Hindlimb muscle (tissue), 1 donor: ENCODE measurements around the gene ANKRD29. TPM values are rescaled to one million over a fixed set of nuclear protein-coding genes. Genes with fewer than 3 reads are reported as not detected.

Experiments
- DNase-seq: peaks from one replicate; pipeline ENCODE4 v3.0.0-alpha.2; 2013
- polyA plus RNA-seq: library from polyadenylated mRNA; unstranded; fragments of 120-200 nt; gene quantifications from one replicate; pipeline ENCODE4 v1.2.1, GENCODE V29; 2013; ENCODE audit not compliant: insufficient read length

Gene ANKRD29, protein sequence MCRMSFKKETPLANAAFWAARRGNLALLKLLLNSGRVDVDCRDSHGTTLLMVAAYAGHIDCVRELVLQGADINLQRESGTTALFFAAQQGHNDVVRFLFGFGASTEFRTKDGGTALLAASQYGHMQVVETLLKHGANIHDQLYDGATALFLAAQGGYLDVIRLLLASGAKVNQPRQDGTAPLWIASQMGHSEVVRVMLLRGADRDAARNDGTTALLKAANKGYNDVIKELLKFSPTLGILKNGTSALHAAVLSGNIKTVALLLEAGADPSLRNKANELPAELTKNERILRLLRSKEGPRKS
- polyA plus RNA-seq, result 5.1 TPM

DNA sequence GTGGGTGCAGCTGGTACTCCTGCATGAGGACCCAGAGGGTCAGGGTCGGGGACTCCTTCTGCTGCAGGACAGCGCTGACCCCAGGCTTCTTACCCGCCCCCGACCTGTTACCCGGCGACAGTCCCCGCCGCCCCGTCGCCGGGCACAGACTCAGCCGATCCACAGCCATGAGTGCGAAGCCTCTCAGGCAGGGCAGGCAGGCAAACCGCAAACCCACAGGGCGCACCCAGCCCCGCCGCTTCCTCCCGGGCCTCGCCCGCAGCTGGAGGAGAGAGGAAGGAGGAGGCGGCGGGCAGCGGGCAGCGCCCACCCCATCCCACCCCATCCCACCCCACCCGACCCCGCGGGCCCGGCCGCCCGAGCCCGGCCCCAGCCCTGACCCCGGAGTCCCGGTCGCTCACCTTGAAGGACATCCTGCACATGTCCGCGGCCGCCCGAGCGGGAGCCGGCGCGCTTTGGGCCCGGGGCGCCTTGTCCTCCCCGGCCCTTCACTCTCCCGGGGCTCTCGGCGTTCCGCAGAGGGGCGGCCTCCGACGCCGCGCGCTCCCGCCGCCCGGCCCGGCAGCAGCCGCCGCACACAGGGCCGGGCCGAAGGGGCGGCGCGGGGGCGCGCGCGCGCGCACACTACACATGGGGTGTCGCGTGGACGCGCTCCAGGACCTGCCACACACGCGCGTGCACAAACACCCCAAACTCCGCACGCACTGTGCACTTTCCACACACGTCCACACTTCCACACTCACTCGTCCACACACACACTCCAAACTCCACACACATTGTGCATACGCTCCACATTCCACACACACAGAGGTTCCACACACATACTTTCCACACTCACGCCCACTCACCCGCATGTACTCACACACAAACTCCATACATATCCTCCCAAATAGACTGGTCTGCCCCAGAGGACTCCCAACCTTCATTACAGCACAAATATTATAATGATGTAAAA, at the start of gene ANKRD29:
TSS of gene ANKRD29 (minus strand) at position 603 of the 955 bp plus-strand sequence. CDS start at position 422, 181 bp downstream.
- DNase-seq, result peak; percentile 52

DNA sequence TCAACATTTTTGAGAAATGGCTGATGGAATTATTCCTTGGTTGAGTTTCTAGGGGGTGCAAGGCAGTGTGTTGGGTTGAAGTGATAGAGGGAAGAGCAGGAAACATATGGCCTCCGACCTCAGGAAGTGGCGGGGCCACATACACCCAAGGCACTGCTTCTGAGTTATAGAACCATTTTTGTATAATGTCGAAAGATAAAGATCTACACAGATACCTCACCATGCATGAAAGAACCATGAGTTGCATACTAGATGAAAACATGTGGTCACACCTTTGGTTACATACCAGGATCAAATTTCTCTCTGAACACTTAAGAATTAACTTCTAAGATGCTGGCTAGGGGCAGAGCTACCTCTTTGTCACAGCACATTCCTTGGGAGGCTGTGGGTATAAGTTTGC, 49.7 kb upstream of the ANKRD29 start:
- no peak for DNase-seq

DNA sequence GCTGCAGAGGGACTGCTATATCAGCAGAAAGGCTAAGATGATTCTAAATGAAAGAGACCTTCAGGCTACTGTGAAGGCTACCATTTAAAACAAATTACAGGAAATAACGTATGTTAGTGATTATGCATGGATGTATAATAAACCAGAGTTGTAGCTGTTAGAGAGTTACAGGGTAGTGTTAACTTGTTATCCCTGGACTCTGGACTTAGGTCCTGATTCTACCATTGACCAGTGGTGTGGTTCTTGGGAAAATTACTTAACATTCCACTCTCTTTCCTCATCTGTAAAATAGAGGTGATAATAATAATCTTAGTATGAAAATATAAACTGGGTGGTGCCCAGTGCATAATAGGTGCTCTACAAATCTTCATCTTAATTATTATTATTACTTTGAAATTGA, 48.7 kb upstream of the ANKRD29 start:
- DNase-seq, result no peak

DNA sequence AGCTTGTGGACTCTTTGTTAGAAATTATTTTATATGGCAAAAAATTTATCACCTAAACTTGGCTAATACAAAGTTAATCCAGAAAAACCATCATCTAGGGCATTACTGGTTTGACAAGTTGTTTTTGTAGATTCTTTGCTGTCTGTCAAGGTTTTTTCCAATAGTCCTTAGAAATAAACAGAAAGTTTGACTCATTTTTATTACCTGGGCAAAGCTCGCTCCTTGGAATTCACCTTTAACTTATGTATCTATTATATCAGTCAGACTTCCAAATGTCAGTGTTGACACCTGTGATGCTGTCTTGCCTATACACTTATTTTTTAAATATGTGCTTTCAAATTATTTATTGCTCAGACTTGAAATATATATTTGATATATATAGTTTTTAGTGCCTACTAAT, 48.2 kb upstream of the ANKRD29 start:
- no peak for DNase-seq

DNA sequence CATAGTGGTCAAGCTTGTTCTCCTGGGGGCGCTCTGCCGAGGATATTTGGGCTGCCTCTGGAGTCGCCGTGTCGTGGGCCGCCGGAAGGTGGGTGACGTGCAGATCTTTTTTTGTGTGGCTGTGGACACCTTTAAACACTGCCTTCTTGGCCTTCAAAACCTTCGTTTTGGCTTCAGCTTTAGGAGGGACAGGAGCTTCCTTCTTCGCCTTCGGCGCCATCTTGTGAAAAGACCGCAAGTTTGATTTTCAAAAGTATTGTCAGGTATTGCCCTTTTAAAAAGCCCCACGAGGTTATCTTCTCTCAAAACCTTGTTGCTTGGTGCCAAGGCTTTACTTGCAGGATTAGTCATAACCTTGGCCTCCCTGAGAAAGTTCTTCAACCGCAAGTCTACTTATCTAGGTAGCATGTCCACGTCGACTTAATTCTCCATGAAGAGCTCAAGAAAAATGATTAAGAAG, 47.4 kb upstream of the ANKRD29 start:
- no peak for DNase-seq

DNA sequence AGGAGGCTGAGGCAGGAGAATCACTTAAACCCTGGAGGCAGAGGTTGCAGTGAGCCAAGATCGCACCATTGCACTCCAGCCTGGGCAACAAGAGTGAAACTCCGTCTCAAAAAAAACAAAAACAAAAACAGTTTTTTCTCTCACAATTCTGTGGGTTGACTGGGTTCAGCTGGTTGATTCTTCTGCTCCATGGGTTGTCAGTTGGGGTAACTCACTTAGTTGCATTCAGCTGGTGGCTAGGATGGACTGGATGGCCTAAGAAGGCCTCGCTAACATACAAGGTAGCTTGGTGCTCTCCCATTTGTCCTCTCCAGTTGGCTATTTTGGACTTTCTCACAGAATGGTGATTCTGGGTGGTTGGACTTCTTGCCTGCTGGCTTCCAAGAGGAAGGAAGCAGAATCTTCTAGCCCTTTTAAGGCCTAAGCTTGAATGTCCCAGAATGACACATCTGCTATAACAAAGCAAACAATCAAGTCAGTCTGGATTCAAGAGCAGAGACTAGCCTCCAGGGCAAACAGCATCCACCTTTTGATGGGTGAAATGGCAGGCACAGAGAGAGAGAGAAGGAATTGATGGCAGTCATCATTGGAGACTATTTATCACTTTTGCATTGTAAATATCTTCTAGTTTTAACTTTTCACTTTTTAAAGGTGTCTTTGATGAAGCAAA, 44.4 kb upstream of the ANKRD29 start:
- DNase-seq, result no peak

DNA sequence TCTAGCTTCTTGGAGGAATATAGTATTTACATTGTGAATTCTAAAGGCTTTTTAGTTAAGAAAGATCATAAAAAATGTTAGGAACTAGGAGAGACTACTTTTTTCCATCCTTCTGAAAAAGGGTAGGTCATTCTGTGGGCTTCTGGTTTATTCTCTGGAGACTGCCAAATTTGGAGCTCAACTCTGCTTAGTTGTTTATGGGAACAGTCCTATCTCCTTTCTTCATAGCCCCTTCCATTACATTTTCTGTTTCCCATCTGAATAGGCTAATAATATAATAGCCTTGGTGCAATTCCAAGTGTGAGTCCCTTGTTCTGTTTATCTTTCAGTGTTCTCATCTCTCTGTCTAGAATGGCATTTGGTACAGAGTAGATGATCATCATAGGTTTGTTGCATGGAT, 42.1 kb upstream of the ANKRD29 start:
- no peak for DNase-seq

DNA sequence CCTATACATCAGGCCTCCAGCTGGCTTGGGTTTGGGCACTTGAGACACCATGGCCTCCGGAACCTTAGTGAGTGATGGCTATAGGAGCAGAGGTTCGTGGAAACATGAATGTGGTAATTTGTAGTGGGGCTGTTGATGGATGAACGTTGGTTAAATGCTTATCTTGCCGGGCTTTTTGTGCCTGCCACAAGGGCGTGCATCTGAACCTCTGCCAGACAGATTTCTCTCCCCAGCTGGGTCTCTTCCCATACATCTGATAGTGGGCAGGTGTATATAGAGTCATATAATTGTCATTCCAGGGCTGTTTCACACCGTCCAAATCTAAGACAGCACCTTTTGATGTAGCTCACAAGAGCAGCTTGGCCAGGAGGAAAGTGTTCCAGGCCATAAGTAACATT, 41.3 kb upstream of the ANKRD29 start:
- no peak for DNase-seq

DNA sequence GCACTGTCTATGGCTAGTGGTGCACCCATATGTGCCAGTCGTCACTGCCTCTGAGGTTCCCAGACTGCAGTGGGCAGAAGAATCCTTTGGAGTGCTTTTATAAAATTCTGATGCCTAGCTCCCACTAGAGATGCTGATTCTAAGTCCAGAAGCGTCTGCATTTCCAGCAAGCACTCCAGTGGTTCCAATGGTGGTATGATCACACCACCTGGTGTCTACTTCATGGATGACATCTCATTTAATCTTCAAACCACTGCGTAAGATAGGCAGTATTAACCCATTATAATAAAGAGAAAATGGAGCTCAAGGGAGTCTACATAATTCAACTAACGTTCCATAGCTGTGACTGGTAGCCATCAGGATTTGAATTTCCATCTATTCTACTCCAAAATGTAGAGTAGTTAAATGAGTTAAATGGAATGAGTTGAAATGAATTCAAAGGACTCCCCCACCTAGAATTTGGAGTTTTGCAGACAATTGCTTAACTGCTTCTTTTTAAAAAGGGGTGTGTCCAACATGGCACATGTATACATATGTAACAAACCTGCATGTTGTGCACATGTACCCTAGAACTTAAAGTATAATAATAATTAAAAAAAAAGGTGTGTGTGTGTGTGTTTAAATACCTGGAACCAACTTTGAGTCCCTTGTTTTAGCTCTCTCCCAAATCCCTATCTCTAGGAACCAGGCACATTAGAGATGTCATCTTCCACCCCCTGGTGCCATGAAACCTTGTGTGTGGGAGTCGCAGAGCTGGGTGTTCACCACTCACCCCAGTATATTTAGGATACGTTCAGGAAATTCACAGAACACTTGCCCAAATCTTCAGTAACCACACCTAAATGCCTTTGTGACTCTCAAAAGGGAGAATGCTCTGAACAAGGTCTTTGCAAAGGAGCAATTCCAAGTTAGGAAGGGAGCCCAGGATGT, 40.6 kb upstream of the ANKRD29 start:
- peak; percentile 29 for DNase-seq

DNA sequence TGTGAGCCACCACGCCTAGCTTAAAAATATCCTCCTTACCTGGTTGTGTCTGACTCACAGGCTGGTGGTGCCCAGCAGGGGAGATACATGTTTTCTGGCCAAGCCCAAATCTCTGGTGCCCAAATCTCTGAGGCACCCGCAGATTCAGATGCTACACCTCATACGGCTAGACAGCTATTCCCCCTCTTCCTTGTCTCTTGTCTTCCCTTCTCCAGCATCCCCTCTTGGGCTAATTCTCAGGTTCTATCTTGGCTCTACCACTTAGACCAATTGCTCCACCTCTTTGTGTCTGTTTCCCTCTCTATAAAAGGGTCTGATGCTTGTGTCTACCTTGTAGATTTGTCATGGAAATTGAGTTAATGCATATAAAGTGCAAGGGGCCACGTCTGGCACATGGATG, 39.9 kb upstream of the ANKRD29 start:
- no peak for DNase-seq

DNA sequence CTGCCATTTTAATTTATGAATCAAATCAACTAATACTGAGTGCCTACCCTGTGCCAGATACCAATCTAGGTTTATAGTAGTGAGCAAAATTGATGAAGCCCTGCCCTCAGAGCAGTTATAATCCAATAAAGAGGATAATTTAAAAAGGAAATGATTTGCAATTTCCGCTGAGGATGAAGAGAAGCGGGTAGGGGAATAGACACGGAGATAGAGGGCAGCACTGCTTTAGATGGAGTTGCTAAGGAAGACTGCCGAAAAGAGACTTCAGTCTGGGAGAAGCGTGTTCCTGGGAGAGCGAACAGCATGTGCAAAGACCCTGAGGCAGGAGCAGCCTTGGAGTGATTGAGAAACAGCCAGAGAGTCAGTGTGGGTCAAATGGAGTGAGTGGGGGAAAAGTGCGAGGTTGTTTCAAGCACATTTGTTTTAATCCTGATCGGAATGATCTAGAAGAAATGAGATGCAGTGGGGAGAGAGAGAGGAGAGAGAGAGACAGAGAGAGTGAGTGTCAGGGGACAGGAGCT, 38.9 kb upstream of the ANKRD29 start:
- DNase-seq, result no peak

DNA sequence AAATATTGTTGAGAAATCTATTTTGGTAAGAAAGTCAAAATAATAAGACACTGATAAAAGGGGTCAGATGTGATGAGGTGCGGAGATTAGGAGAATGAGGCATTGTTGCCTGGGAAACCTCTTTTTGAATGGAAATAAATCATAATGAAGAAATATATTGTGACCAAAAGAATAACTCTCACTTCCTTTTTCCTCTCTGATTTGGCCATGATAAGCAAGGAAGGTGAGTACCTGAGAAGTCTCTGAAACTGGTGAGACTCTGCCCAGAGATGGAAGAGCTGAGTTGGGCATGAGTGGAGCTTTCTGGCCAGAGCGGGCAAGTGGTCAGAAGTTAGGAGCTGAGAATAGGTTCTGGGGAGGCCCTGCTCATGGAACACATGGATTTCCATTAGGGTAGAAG, 38.3 kb upstream of the ANKRD29 start:
- no peak for DNase-seq

DNA sequence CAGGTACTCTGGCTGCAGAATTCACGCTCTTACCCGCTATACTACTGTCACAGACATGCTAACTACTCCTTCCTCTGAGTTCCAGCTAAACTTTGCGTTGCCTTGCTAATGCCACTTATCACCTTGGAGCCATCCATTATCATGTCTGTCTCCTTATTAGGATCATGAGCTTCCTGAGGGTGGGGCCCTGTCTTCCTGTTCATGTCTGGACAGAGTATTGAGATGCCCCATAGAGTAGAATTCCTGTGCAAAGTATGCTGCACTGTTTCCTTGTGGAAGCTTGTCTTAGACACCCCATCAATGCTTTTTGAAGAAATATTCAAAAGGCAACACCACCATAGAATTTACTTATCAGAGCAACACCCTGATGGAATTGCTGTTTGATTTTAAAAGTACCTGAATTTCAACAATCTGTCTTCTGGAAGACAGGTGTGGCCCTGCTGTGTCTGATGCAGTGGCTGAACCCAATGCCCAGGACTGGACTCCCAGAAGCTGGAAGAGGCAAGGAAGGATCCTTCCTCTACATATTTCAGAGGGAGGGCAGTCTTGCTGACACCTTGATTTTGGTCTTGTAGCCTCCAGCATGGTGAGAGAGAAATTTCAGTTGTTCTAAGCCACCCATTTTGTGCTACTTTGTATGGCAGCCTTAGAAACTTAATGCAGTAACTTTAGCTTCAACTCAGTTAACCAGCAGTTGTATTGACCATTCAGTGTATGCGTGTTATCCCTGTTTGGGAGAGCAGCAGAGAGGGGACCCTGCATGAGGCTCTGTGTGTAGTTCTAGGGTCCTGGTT, 32.1 kb upstream of the ANKRD29 start:
- no peak for DNase-seq

DNA sequence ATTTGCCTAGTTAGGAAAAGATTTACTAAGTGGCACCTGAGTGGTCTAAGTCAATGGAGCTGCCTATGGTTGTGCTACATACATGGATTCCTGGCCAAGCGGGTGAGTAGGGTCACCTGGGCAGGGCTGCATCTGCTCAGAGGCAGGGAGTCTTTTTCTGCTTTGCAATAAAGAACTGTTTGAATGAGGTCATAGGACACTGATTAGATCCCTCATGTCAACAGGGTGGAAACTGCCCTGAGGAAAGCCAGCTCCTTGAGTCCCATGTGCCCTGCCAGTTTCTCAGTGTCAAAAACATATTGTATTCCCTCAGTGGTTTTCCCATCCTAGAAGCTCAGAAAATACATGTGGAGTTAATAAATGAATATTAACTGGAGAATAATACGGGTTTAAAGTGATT, 31.1 kb upstream of the ANKRD29 start:
- DNase-seq, result no peak

DNA sequence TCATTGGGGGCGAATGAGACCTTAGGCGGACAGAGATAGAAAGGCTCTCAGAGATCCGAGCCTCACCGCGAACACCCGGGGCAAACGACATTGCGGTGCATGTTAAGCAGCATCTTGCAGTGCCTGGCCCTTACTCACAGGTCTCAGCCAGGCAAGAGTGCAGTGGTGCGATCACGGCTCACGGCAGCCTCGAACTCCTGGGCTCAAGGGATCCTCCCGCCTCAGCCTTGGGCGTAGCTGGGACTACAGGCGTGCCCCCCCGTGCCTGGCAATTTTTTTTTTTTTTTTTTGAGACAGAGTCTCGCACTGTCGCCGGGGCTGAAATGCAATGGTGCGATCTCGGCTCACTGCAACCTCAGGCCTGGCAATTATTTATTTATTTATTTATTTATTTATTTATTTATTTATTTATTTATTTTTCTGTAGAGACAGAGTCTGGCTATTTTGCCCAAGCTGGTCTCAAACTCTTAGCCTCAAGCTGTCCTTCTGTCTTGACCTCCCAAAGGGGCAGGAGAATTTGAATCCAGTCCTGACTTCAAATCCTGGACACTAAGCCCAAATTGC, 27.9 kb upstream of the ANKRD29 start:
- DNase-seq, result peak; percentile 6

DNA sequence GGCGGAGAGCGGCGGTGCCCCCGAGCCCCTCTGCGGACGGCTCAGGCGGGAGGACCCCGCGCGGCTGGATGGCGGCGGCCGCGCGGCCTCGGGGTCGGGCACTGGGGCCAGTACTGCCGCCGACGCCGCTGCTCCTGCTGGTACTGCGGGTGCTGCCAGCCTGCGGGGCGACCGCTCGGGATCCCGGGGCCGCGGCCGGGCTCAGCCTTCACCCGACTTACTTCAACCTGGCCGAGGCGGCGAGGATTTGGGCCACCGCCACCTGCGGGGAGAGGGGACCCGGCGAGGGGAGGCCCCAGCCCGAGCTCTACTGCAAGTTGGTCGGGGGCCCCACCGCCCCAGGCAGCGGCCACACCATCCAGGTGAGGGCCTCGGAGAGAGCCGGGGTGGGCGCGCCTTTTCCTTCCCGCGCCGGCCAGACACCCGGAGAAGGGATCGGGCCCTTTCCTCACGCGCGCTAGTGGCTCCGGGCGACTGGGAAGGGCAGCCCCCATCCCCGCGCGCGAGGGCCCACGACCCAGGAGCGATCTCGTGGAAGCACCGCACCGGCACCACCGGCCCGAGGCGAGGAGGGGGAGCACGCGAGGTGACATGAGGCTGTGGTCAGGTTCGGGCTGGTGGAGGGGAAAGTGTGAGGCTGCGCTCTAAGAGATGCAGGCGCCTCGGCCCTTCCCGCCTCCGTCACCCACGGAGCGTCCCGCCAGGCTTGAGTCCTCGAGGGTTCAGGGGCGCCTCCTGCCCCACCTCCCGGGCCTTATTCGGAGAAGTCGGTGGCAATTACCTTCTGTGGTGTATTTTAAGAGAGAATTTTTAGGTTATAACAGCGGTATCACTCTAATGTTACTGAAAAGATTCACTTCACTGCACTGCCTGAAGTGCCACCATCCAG, 27.1 kb upstream of the ANKRD29 start:
- DNase-seq, result peak; percentile 10

DNA sequence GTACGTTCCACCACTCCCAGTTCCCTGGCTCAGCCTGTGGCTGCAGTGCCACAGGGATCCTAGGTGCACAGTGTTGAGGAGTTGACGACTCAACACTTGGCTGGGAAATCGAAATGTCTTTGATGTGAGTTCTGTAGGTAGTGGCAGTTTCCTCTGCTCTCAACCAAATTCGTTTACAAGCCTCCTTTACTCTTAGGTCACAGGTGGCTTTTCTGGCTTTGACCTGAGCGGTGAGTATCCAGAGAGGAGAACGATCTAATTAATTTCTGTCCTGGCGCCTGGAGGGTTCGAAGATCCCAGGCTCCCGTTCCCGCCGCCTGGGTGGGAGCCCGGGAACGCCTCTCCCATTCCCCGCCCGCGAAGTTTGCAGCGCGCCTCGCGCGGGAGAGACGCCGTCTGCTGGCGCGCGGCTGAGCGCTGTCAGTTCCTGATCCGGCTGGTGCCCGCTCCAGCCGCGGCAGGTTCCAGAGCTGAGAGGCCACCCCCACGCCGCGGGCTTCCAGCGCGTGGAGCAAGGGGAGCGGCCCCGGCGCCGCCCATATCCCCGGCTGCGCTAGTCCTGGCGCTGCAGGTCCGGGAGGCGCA, 26.4 kb upstream of the ANKRD29 start, which contains the start of gene LAMA3:
TSS of gene LAMA3 (plus strand) at position 423 of the 585 bp plus-strand sequence. CDS start 231 bp downstream, outside the sequence.
- DNase-seq, result peak; percentile 58

DNA sequence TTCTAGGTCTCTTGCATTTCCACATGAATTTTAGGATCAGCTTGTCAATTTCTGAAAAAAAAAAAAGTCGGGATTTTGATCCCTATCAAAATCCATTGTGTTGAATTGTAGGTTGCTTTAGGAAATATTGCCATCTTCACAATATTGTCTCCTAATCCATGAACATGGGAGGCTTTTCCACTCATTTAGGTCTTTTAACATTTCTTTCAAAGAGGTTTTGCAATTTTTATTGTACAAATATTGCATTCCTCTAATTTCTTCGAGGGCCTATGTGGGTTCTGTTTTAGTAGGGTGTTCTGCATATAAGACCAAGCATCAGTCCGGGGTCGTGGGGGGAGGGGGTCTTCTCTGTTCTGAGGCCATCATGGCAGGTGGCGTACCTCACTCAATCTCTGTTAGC, 25.8 kb upstream of the ANKRD29 start:
- DNase-seq, result no peak
